ENCODE measurements around the gene KDM4B.

KDM4B gene

DNA sequence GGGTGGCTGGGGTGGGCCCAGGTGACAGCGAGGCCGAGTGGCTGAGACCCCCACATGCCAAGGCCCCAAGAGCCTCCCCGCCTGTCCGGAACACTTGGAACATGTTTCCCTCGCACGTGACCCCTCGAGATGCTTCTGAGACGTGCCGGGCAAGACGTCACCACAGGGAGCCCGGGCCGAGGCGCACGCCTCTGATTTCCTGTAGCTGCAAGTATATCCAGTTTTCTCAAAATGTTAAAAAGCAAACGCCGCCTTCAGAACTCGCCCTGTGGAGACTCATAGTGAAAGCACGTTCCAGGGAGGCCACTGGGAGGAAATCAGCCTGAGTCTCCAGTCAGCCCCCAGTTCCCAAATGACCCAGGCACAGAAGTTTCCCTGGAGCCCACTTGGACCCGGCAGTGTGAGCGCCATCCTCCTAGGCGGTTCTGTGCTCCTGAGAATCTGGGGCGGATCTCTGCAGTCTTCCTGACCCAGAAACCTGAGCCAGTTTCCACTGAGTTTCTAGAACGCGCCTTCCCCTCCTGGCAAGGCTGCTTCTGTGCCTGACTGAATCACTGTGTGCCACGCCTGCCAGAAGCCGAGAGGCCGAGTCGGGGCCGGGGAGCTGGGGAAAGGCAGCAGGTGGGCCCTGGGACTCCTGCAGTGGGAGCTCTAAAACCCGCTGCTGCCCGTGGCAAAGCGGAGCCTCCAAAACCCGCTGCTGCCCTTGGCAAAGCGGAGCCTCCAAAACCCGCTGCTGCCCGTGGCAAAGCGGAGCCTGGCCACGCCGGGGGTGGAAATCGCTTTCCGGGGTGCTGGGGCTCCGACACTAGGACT is 179.3 kb downstream of the KDM4B start:
- ChIA-PET POLR2A (no interaction called here), CTCF (no interaction called here)
- DNase-seq (ENCODE audit: extremely low spot score), result no peak
- no peak for TF ChIP-seq L3MBTL2 (conservative IDR thresholded peaks at IDR 0.05)
- no peak for TF ChIP-seq FOXK2 (IDR thresholded peaks at IDR 0.05)
- no peak for TF ChIP-seq HDGF (IDR thresholded peaks at IDR 0.05; ENCODE audit: borderline replicate concordance)
- no peak for TF ChIP-seq ZNF384 (IDR thresholded peaks at IDR 0.05)
- no peak for TF ChIP-seq FOXA1 (IDR thresholded peaks at IDR 0.05)
- no peak for TF ChIP-seq FOXM1 (IDR thresholded peaks at IDR 0.05; ENCODE audit: borderline replicate concordance)
- TF ChIP-seq NFRKB (IDR thresholded peaks at IDR 0.05), result no peak

GRCh38 chr19:5148794-5149190 is 179.9 kb downstream of the KDM4B start:
- POLR2A ChIA-PET, result no interaction called here
- CTCF ChIA-PET, result no interaction called here
- no peak for TF ChIP-seq LEF1 (IDR thresholded peaks at IDR 0.05; ENCODE audit: borderline replicate concordance)
- TF ChIP-seq SUZ12 (IDR thresholded peaks at IDR 0.05), result no peak
- no peak for TF ChIP-seq CTBP1 (IDR thresholded peaks at IDR 0.05; ENCODE audit: borderline replicate concordance)
- TF ChIP-seq NFRKB (IDR thresholded peaks at IDR 0.05), result no peak
- TF ChIP-seq HDGF (IDR thresholded peaks at IDR 0.05; ENCODE audit: borderline replicate concordance), result no peak
- no peak for TF ChIP-seq FOXM1 (IDR thresholded peaks at IDR 0.05; ENCODE audit: borderline replicate concordance)
- TF ChIP-seq ELF4 (IDR thresholded peaks at IDR 0.05), result no peak
- TF ChIP-seq PKNOX1 (IDR thresholded peaks at IDR 0.05), result no peak
- no peak for TF ChIP-seq FOXK2 (IDR thresholded peaks at IDR 0.05)
- no peak for TF ChIP-seq BHLHE40 (IDR thresholded peaks at IDR 0.05; ENCODE audit: borderline replicate concordance)
- TF ChIP-seq SP1 (IDR thresholded peaks at IDR 0.05), result no peak
- TF ChIP-seq TARDBP (IDR thresholded peaks at IDR 0.05), result no peak
- no peak for TF ChIP-seq ZNF384 (IDR thresholded peaks at IDR 0.05)
- TF ChIP-seq L3MBTL2 (conservative IDR thresholded peaks at IDR 0.05), result no peak
- no peak for TF ChIP-seq FOXA1 (IDR thresholded peaks at IDR 0.05)
- DNase-seq (ENCODE audit: extremely low spot score), result no peak

GRCh38 chr19:5149508-5149907 is 180.6 kb downstream of the KDM4B start:
- TF ChIP-seq SUZ12 (IDR thresholded peaks at IDR 0.05) (no peak), FOXM1 (IDR thresholded peaks at IDR 0.05; ENCODE audit: borderline replicate concordance) (no peak), SP1 (IDR thresholded peaks at IDR 0.05) (no peak), FOXK2 (IDR thresholded peaks at IDR 0.05) (no peak), BHLHE40 (IDR thresholded peaks at IDR 0.05; ENCODE audit: borderline replicate concordance) (no peak), ARNT (IDR thresholded peaks at IDR 0.05) (no peak), L3MBTL2 (conservative IDR thresholded peaks at IDR 0.05) (no peak), NFRKB (IDR thresholded peaks at IDR 0.05) (no peak), CTBP1 (IDR thresholded peaks at IDR 0.05; ENCODE audit: borderline replicate concordance) (no peak), LEF1 (IDR thresholded peaks at IDR 0.05; ENCODE audit: borderline replicate concordance) (no peak), HDGF (IDR thresholded peaks at IDR 0.05; ENCODE audit: borderline replicate concordance) (no peak), TARDBP (IDR thresholded peaks at IDR 0.05) (no peak), FOXA1 (IDR thresholded peaks at IDR 0.05) (no peak), ZNF384 (IDR thresholded peaks at IDR 0.05) (no peak), ELF4 (IDR thresholded peaks at IDR 0.05) (no peak), PKNOX1 (IDR thresholded peaks at IDR 0.05) (no peak)

GRCh38 chr19:5149932-5150901 is 181.3 kb downstream of the KDM4B start:
- TF ChIP-seq NFRKB (IDR thresholded peaks at IDR 0.05) (no peak), ZNF384 (IDR thresholded peaks at IDR 0.05) (no peak), LEF1 (IDR thresholded peaks at IDR 0.05; ENCODE audit: borderline replicate concordance) (no peak), CTBP1 (IDR thresholded peaks at IDR 0.05; ENCODE audit: borderline replicate concordance) (no peak), HDGF (IDR thresholded peaks at IDR 0.05; ENCODE audit: borderline replicate concordance) (no peak), FOXK2 (IDR thresholded peaks at IDR 0.05) (no peak), TARDBP (IDR thresholded peaks at IDR 0.05) (no peak), ARNT (IDR thresholded peaks at IDR 0.05) (no peak), PKNOX1 (IDR thresholded peaks at IDR 0.05) (no peak), FOXA1 (IDR thresholded peaks at IDR 0.05) (no peak), ELF4 (IDR thresholded peaks at IDR 0.05) (no peak), L3MBTL2 (conservative IDR thresholded peaks at IDR 0.05) (no peak), SUZ12 (IDR thresholded peaks at IDR 0.05) (no peak), SP1 (IDR thresholded peaks at IDR 0.05) (no peak), FOXM1 (IDR thresholded peaks at IDR 0.05; ENCODE audit: borderline replicate concordance) (no peak), BHLHE40 (IDR thresholded peaks at IDR 0.05; ENCODE audit: borderline replicate concordance) (no peak)
- ChIA-PET CTCF (interaction anchor here (0.5 to 1.6 kb wide), 2 partner anchors 102 to 209 kb away, joined by 4 read pairs; no protein-coding TSS in a partner anchor), POLR2A (interaction anchor here (0.6 kb wide), 1 partner anchor 77 kb away, joined by 3 read pairs; no protein-coding TSS in a partner anchor)
- DNase-seq (ENCODE audit: extremely low spot score), result no peak

More at GRCh38 chr19:5149508-5149907, 180.6 kb downstream of the KDM4B start:
- ChIA-PET POLR2A (interaction anchor here (0.6 kb wide), 1 partner anchor 78 kb away, joined by 3 read pairs; no protein-coding TSS in a partner anchor), CTCF (interaction anchor here (0.5 to 1.6 kb wide), 2 partner anchors 101 to 208 kb away, joined by 4 read pairs; no protein-coding TSS in a partner anchor)
- no peak for DNase-seq (ENCODE audit: extremely low spot score)
